Ectodermal cell (in vitro differentiated cells): Measurements from ENCODE around the gene GALNT14.

Experiments used
- H3K27ac ChIP-seq: 2 replicates; pipeline ENCODE4 v1.7.0; 2013; ENCODE audit warnings: mild to moderate bottlenecking, low read depth, low read length; ENCODE audit not compliant: insufficient read depth, poor library complexity, severe bottlenecking
- H3K27me3 ChIP-seq: 2 replicates; pipeline ENCODE4 v1.7.0; 2013; ENCODE audit warnings: mild to moderate bottlenecking, low read length; ENCODE audit not compliant: insufficient read depth, control insufficient read depth, poor library complexity, severe bottlenecking
- H3K36me3 ChIP-seq: one replicate; pipeline ENCODE4 v1.7.0; 2013; ENCODE audit warnings: low read length; ENCODE audit not compliant: control insufficient read depth, insufficient read depth
- H3K4me1 ChIP-seq: one replicate; pipeline ENCODE4 v1.7.0; 2013; ENCODE audit warnings: low read length; ENCODE audit not compliant: control insufficient read depth, insufficient read depth
- H3K4me3 ChIP-seq: 2 replicates; pipeline ENCODE4 v1.7.0; 2013; ENCODE audit warnings: low read depth, low read length, control low read depth; ENCODE audit not compliant: insufficient read depth
- H3K9me3 ChIP-seq: 2 replicates; pipeline ENCODE4 v1.7.0; 2013; ENCODE audit warnings: mild to moderate bottlenecking, low read length, moderate library complexity; ENCODE audit not compliant: control insufficient read depth
- WGBS, 2 experiments: methylation state at CpG; one replicate each; pipeline ENCODE4 v1.1.7; 2013; ENCODE audit warnings: missing lambda C conversion rate in 2 of 2; 5-methylcytosine and 5-hydroxymethylcytosine counted together

GALNT14 gene

DNA sequence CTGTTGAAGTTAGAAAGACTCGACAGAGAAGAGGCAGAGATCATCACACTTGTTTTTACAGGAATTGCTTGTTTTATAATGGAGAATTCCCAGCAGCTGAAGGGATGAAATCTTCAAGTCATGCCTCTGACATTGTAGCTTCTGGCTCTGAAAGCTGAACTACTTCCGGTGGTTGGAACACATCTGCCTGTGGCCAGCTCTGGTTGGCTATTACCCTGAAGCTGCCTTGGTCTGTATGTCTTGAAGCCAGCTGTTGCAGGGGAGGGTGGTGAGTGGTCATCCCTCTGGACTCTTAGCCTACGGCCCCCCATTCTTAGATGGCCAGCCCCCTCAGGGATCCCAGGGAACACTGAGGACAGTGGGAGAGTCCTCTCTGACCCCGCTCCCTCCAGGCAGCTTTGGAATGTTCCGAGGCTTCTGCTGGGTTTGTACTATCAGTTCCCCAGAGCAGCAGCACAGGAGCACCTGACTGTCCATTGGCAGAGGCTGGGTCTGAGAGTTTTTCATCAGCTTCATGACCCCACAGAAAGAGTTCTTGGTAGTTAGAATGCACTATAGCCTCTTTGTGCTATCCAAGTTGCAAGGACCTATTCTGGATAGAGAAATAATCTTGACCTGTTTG lies 243.6 kb downstream of the GALNT14 start:
- Histone ChIP-seq H3K4me3 (no peak overlapping the region), H3K4me1 (no peaks in the 10 kb centered on the region), H3K36me3 (no peaks in the 10 kb centered on the region), H3K9me3 (no peaks in the 10 kb centered on the region), H3K27ac (no peak overlapping the region), H3K27me3 (no peaks in the 10 kb centered on the region)
- WGBS, 2 experiments: 93 to 96% methylated on average over 5 of the region's 5 CpGs

DNA sequence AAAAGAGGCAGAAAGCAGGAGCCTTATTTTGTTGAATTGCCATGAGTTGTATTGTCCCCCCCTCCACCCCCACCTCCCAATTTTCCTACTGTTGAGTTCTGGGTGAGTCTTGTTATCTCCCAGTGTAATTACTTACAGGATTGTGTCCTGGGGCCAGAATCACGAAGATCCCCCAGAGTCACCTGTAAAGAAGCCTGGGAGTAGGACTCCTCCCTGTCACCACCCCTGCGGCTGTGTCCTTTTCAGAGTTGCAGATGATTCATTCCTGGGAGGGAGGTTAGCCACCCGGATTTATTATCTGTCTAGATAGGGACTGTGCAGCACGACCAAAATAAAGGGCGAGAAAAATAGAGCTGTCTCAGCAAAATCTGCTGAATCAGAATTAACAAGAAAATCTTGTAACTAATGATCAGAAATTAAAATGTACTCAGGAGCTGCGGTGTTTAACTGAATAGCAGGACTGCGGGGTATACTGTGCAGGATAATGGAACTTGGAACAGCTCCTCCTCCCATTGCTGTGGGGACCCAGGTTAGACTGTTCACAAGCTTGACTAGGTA lies 249.3 kb downstream of the GALNT14 start:
- Histone ChIP-seq H3K36me3 (no peaks in the 10 kb centered on the region), H3K4me3 (no peak overlapping the region), H3K4me1 (no peaks in the 10 kb centered on the region), H3K27me3 (no peaks in the 10 kb centered on the region), H3K27ac (no peak overlapping the region), H3K9me3 (no peaks in the 10 kb centered on the region)
- 77 to 78% methylated on average over 7 of the region's 7 CpGs for WGBS, 2 experiments

- H3K9me3 ChIP-seq: no peaks in the 10 kb centered on the region
- 31 to 36% methylated on average over 6 of the region's 6 CpGs for WGBS, 2 experiments
- peak overlapping the region; percentile 56 for H3K27ac ChIP-seq
- H3K27me3 ChIP-seq: no peaks in the 10 kb centered on the region
- no peaks in the 10 kb centered on the region for H3K36me3 ChIP-seq
- no peaks in the 10 kb centered on the region for H3K4me1 ChIP-seq
- H3K4me3 ChIP-seq: no peak overlapping the region
Observed at GRCh38 chr2:30886080-30886479, 252.2 kb downstream of the GALNT14 start.

- Histone ChIP-seq H3K27ac (no peak overlapping the region), H3K4me1 (no peaks in the 10 kb centered on the region), H3K9me3 (no peaks in the 10 kb centered on the region), H3K4me3 (no peak overlapping the region), H3K27me3 (no peaks in the 10 kb centered on the region), H3K36me3 (no peaks in the 10 kb centered on the region)
- WGBS, 2 experiments: 91 to 97% methylated on average over 2 to 3 of the region's 3 CpGs
Observed at GRCh38 chr2:30883822-30884221, 254.4 kb downstream of the GALNT14 start.

GRCh38 chr2:30883184-30883583 lies 255.1 kb downstream of the GALNT14 start:
- Histone ChIP-seq H3K36me3 (no peaks in the 10 kb centered on the region), H3K4me3 (no peak overlapping the region), H3K9me3 (no peaks in the 10 kb centered on the region), H3K27ac (no peak overlapping the region), H3K27me3 (no peaks in the 10 kb centered on the region), H3K4me1 (no peaks in the 10 kb centered on the region)
- WGBS, 2 experiments: 86 to 93% methylated on average over 4 of the region's 4 CpGs

DNA sequence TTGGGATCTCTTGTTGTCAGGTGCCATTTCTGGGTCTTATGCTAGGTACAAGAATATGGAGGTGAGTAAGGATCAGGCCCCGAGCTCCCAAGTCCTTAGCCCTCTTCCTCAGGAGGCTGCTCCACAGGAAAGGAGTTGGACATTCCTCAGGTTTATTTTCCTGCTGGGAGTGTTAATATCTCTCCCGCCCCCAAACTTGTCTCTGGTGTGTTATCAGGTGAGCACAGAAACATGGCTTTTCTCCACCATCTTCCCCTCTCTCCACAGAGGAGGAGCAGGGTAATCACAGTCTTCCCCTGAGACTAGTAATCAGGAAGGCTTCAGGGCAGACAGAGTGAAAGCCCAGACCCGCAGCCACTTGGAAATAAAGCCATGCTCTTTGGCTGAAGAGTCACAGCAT lies 257.7 kb downstream of the GALNT14 start:
- H3K27me3 ChIP-seq: no peaks in the 10 kb centered on the region
- H3K4me1 ChIP-seq: no peaks in the 10 kb centered on the region
- no peaks in the 10 kb centered on the region for H3K36me3 ChIP-seq
- WGBS, 2 experiments: 93 to 95% methylated on average over 3 of the region's 3 CpGs
- no peak overlapping the region for H3K27ac ChIP-seq
- no peak overlapping the region for H3K4me3 ChIP-seq
- H3K9me3 ChIP-seq: no peaks in the 10 kb centered on the region

DNA sequence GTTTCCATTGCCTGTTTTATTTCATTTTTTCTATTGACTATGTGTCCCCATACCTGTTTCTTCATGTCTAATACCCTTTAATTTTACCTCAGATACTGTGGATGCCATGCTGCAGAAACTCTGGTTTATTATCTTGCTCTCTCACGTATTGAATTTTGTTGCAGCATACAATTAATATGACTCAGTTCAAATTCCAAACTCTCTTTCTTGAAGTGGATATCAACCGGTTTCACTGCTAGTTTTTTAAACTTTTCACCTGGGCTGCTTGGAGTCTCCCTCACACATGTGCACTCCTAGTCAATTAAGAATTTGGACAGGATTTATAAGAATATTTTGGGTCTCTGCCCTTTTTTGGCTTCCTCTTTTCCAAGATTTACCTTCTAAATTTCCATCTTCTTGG lies 260.4 kb downstream of the GALNT14 start:
- Histone ChIP-seq H3K27me3 (no peaks in the 10 kb centered on the region), H3K4me3 (no peak overlapping the region), H3K4me1 (no peaks in the 10 kb centered on the region), H3K27ac (no peak overlapping the region), H3K9me3 (no peaks in the 10 kb centered on the region), H3K36me3 (no peaks in the 10 kb centered on the region)
- 98 to 99% methylated on average over 2 of the region's 2 CpGs for WGBS, 2 experiments

- Histone ChIP-seq H3K27me3 (no peaks in the 10 kb centered on the region), H3K4me3 (no peak overlapping the region), H3K9me3 (no peaks in the 10 kb centered on the region), H3K27ac (no peak overlapping the region), H3K36me3 (no peaks in the 10 kb centered on the region), H3K4me1 (peaks cover 10% of the 10 kb centered on the region)
- 82 to 84% methylated on average over 2 of the region's 2 CpGs for WGBS, 2 experiments
Observed at GRCh38 chr2:30872797-30873196, 265.4 kb downstream of the GALNT14 start.

- Histone ChIP-seq H3K4me3 (no peak overlapping the region), H3K36me3 (no peaks in the 10 kb centered on the region), H3K9me3 (no peaks in the 10 kb centered on the region), H3K4me1 (peaks cover 10% of the 10 kb centered on the region), H3K27ac (no peak overlapping the region), H3K27me3 (no peaks in the 10 kb centered on the region)
- 6% methylated on average over 6 of the region's 6 CpGs for WGBS, 2 experiments
Observed at GRCh38 chr2:30871980-30872789, 266.1 kb downstream of the GALNT14 start.

- Histone ChIP-seq H3K9me3 (no peaks in the 10 kb centered on the region), H3K27ac (no peak overlapping the region), H3K27me3 (no peaks in the 10 kb centered on the region), H3K4me1 (peaks cover 10% of the 10 kb centered on the region), H3K36me3 (no peaks in the 10 kb centered on the region), H3K4me3 (no peak overlapping the region)
- WGBS, 2 experiments: 83 to 86% methylated on average over 3 of the region's 3 CpGs
Observed at GRCh38 chr2:30871440-30871839, 266.8 kb downstream of the GALNT14 start.
